Esophagus muscularis mucosa (tissue), 4 donors: ENCODE data around the gene USH1G.

ENCODE experiments used
- CTCF ChIP-seq, 3 experiments: fragments of 200-600 bp in 2 of 3; fragments of 450-650 bp in 1 of 3; sonication (generic) in 2 of 3; IDR thresholded peaks; one replicate each; pipeline ENCODE4 v1.5.1; 2017 to 2019; ENCODE audit warnings: antibody characterized with exemption in 3 of 3, mild to moderate bottlenecking in 2 of 3, moderate library complexity in 1 of 3
- EP300 ChIP-seq: sonication (generic); formaldehyde crosslinking; IDR thresholded peaks from one replicate; pipeline ENCODE4 v1.6.1; 2017; ENCODE audit warnings: antibody characterized with exemption
- POLR2A ChIP-seq: fragments of 450-650 bp; IDR thresholded peaks from one replicate; pipeline ENCODE4 v1.6.1; 2017; ENCODE audit warnings: antibody characterized with exemption, moderate library complexity, mild to moderate bottlenecking, low read depth

GRCh38 chr17:74954115-74954514 lies 31.1 kb upstream of the USH1G start:
- TF ChIP-seq CTCF (IDR thresholded peaks at IDR 0.05): no peak
- no peak for TF ChIP-seq EP300
- no peak for TF ChIP-seq POLR2A
